ENCODE data around the gene CEP192.

Gene CEP192

GRCh38 chr18:13139885-13140450, 148.8 kb downstream of the CEP192 start:
- DNase-seq (ENCODE audit: low read depth): no peak

GRCh38 chr18:13141209-13141608, 150.0 kb downstream of the CEP192 start:
- DNase-seq (ENCODE audit: low read depth): no peak

- DNase-seq (ENCODE audit: low read depth): no peak
These were observed 154.6 kb downstream of the CEP192 start for GRCh38 chr18:13145636-13146190.

DNA sequence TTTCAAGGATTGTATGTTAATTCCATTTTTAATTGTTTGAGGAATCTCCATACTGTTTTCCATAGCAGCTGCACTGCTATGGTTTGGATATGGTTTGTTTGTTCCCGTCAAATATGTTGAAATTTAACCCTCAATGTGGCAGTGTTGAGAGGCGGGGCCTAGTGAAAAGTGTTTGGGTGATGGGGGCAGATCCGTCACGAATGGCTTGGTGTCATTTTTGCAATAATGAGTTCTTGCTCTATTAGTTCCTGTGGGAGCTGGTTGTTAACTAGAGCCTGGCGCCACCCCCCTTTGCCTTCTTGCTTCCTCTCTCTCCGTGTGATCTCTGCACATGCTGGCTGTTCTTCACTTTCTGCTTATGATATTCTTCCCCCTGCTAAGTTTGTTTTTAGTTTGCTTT, 156.0 kb downstream of the CEP192 start:
- no peak for DNase-seq (ENCODE audit: low read depth)

DNA sequence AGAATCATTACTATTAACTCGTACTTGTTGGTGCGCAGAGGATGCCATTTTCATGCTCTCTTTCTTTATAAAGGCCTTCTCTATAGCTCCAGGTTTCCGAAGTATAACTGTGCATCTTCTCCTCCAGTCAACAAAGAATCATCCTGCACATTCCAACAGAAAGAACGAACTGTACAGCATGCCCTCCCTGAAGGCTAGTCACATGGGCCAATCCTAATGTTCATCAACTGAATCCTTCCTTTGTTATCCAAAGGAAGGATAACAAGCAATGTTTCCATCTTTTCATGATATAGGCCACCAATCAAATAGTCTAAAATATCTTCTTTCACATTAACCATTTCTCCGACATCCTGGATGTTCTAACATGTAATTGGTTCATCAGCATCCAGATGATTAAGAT, 160.5 kb downstream of the CEP192 start:
- DNase-seq (ENCODE audit: low read depth): no peak

DNA sequence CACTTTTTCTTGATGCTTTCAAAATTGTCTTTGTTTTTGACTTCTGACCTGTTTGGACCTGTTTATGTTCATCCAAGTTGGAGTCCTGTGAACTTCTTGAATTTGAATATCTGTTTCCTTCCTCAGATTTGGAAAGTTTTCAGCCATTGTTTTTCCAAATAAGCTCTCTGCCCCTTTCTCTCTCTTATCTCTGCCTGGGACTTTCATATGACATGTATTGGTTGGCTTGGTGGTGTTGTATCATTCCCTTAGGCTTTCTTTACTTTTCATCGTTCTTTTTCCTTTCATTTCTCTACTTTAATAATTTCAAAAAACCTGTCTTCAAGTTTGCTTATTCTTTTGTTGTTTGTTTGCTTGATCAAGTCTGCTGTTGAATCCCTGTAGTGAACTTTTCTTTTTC, 167.3 kb downstream of the CEP192 start:
- no peak for DNase-seq (ENCODE audit: low read depth)

- no peak for DNase-seq (ENCODE audit: low read depth)
These were observed 168.4 kb downstream of the CEP192 start for GRCh38 chr18:13159579-13159978.

GRCh38 chr18:13161276-13161899, 170.2 kb downstream of the CEP192 start:
- DNase-seq (ENCODE audit: low read depth): no peak

- no peak for DNase-seq (ENCODE audit: low read depth)
These were observed 172.2 kb downstream of the CEP192 start for GRCh38 chr18:13163167-13163927.

GRCh38 chr18:13164406-13164805, 173.2 kb downstream of the CEP192 start:
- DNase-seq (ENCODE audit: low read depth): no peak

- DNase-seq (ENCODE audit: low read depth): no peak
These were observed 174.7 kb downstream of the CEP192 start for GRCh38 chr18:13165636-13166423.

- DNase-seq (ENCODE audit: low read depth): no peak
These were observed 182.5 kb downstream of the CEP192 start for GRCh38 chr18:13173578-13174145.
